HEK293 (cell line): Measurements from ENCODE around the gene RPL13A.
A peak's percentile ranks its signal among the peaks of the same experiment; 100 is the strongest.

Experiments
- GLIS2 ChIP-seq: fragments of 450-650 bp; formaldehyde crosslinking; IDR thresholded peaks from 2 replicates; pipeline ENCODE4 v1.5.1; 2016; ENCODE audit warnings: missing biosample characterization, missing genetic modification characterization
- HIC1 ChIP-seq: fragments of 450-650 bp; formaldehyde crosslinking; IDR thresholded peaks from 2 replicates; pipeline ENCODE4 v1.5.1; 2016; ENCODE audit warnings: missing biosample characterization, missing genetic modification characterization
- HOXA7 ChIP-seq: sonication (generic); formaldehyde crosslinking; IDR thresholded peaks from 2 replicates; pipeline ENCODE4 v1.8.1; 2022; ENCODE audit warnings: missing genetic modification reagents, borderline replicate concordance
- HOXD13 ChIP-seq: sonication (generic); formaldehyde crosslinking; IDR thresholded peaks from 2 replicates; pipeline ENCODE4 v1.8.0; 2022; ENCODE audit warnings: missing genetic modification reagents, borderline replicate concordance
- INSM2 ChIP-seq: fragments of 450-650 bp; formaldehyde crosslinking; IDR thresholded peaks from 2 replicates; pipeline ENCODE4 v1.5.1; 2016; ENCODE audit warnings: missing biosample characterization, missing genetic modification characterization
- KLF17 ChIP-seq: fragments of 450-650 bp; formaldehyde crosslinking; IDR thresholded peaks from 2 replicates; pipeline ENCODE4 v1.5.1; 2016; ENCODE audit warnings: missing biosample characterization, missing genetic modification characterization
- KLF8 ChIP-seq: fragments of 450-650 bp; formaldehyde crosslinking; IDR thresholded peaks from 2 replicates; pipeline ENCODE4 v1.5.1; 2016; ENCODE audit warnings: missing biosample characterization, missing genetic modification characterization
- MEIS1 ChIP-seq: sonication (generic); formaldehyde crosslinking; IDR thresholded peaks from 2 replicates; pipeline ENCODE4 v1.8.1; 2022; ENCODE audit warnings: missing genetic modification reagents, mild to moderate bottlenecking, borderline replicate concordance
- PATZ1 ChIP-seq: fragments of 450-650 bp; formaldehyde crosslinking; IDR thresholded peaks from 2 replicates; pipeline ENCODE4 v1.5.1; 2016; ENCODE audit warnings: missing biosample characterization, missing genetic modification characterization
- ZBTB44 ChIP-seq: fragments of 450-650 bp; IDR thresholded peaks from 2 replicates; pipeline ENCODE4 v1.5.1; 2018; ENCODE audit warnings: missing biosample characterization, mild to moderate bottlenecking, missing genetic modification characterization
- ZFHX2 ChIP-seq: fragments of 450-650 bp; formaldehyde crosslinking; conservative IDR thresholded peaks from 2 replicates; pipeline ENCODE4 v1.5.1; 2016; ENCODE audit warnings: missing biosample characterization, missing genetic modification characterization
- ZNF16 ChIP-seq: fragments of 450-650 bp; formaldehyde crosslinking; IDR thresholded peaks from 2 replicates; pipeline ENCODE4 v1.5.1; 2016; ENCODE audit warnings: low read depth, missing biosample characterization, missing genetic modification characterization
- ZNF169 ChIP-seq: fragments of 450-650 bp; formaldehyde crosslinking; IDR thresholded peaks from 2 replicates; pipeline ENCODE4 v1.5.1; 2016; ENCODE audit warnings: missing biosample characterization, missing genetic modification characterization
- ZNF2 ChIP-seq: fragments of 450-650 bp; formaldehyde crosslinking; IDR thresholded peaks from 2 replicates; pipeline ENCODE4 v1.5.1; 2016; ENCODE audit warnings: missing biosample characterization, missing genetic modification characterization
- ZNF214 ChIP-seq: fragments of 450-650 bp; formaldehyde crosslinking; IDR thresholded peaks from 2 replicates; pipeline ENCODE4 v1.5.1; 2017; ENCODE audit warnings: missing biosample characterization, mild to moderate bottlenecking, missing genetic modification characterization, borderline replicate concordance
- ZNF324 ChIP-seq: fragments of 450-650 bp; formaldehyde crosslinking; IDR thresholded peaks from 2 replicates; pipeline ENCODE4 v1.5.1; 2016; ENCODE audit warnings: missing biosample characterization, missing genetic modification characterization
- ZNF341 ChIP-seq: fragments of 450-650 bp; formaldehyde crosslinking; IDR thresholded peaks from 2 replicates; pipeline ENCODE4; 2016; ENCODE audit warnings: low read depth, missing biosample characterization, missing genetic modification characterization
- ZNF555 ChIP-seq: fragments of 450-650 bp; formaldehyde crosslinking; conservative IDR thresholded peaks from 2 replicates; pipeline ENCODE4 v1.5.1; 2017; ENCODE audit warnings: missing biosample characterization, mild to moderate bottlenecking, missing genetic modification characterization, inconsistent platforms
- ZNF571 ChIP-seq: fragments of 450-650 bp; formaldehyde crosslinking; IDR thresholded peaks from 2 replicates; pipeline ENCODE4 v1.5.0; 2017; ENCODE audit warnings: missing biosample characterization, missing genetic modification characterization
- ZNF645 ChIP-seq: fragments of 450-650 bp; formaldehyde crosslinking; IDR thresholded peaks from 2 replicates; pipeline ENCODE4; 2016; ENCODE audit warnings: missing biosample characterization, missing genetic modification characterization
- ZNF692 ChIP-seq: fragments of 450-650 bp; formaldehyde crosslinking; IDR thresholded peaks from 2 replicates; pipeline ENCODE4 v1.5.1; 2016; ENCODE audit warnings: missing biosample characterization, missing genetic modification characterization
- ZNF701 ChIP-seq: fragments of 450-650 bp; formaldehyde crosslinking; IDR thresholded peaks from 2 replicates; pipeline ENCODE4 v1.5.1; 2016; ENCODE audit warnings: missing biosample characterization, missing genetic modification characterization
- ZNF707 ChIP-seq: fragments of 450-650 bp; formaldehyde crosslinking; IDR thresholded peaks from 2 replicates; pipeline ENCODE4 v1.5.1; 2016; ENCODE audit warnings: missing biosample characterization, missing genetic modification characterization
- ZNF792 ChIP-seq: fragments of 450-650 bp; formaldehyde crosslinking; IDR thresholded peaks from 2 replicates; pipeline ENCODE4 v1.5.1; 2016; ENCODE audit warnings: missing biosample characterization, missing genetic modification characterization
- ZSCAN16 ChIP-seq: fragments of 450-650 bp; formaldehyde crosslinking; IDR thresholded peaks from 2 replicates; pipeline ENCODE4 v1.5.1; 2016; ENCODE audit warnings: missing biosample characterization, missing genetic modification characterization
- ZXDB ChIP-seq: fragments of 450-650 bp; formaldehyde crosslinking; IDR thresholded peaks from 2 replicates; pipeline ENCODE4 v1.5.1; 2016; ENCODE audit warnings: missing biosample characterization, missing genetic modification characterization

Gene RPL13A

GRCh38 chr19:49473868-49474541, 13.4 kb upstream of the RPL13A start, which contains the start of gene FLT3LG (continued):
- TF ChIP-seq ZNF692 (tag by site-specific recombination) (peak; percentile 92), KLF17 (tag by site-specific recombination) (no peak), ZNF16 (tag by site-specific recombination) (no peak), ZXDB (tag by site-specific recombination) (peak; percentile 69), ZNF341 (no peak), GLIS2 (tag by site-specific recombination) (peak; percentile 90), ZNF169 (tag by site-specific recombination) (no peak), HOXA7 (CRISPR knock-in tag) (no peak), PATZ1 (tag by site-specific recombination) (peak; percentile 98), ZNF645 (no peak), ZBTB44 (peak; percentile 35; the same call in 1 of the 2 replicates), ZSCAN16 (tag by site-specific recombination) (no peak), INSM2 (tag by site-specific recombination) (no peak), ZNF707 (tag by site-specific recombination) (no peak), ZNF214 (tag by site-specific recombination) (no peak), ZNF571 (tag by site-specific recombination) (no peak), ZNF555 (tag by site-specific recombination) (no peak), ZFHX2 (tag by site-specific recombination) (peak; percentile 46; the same call in 1 of the 2 replicates), HOXD13 (CRISPR knock-in tag) (no peak), ZNF792 (tag by site-specific recombination) (no peak), HIC1 (tag by site-specific recombination) (peak; percentile 62), KLF8 (tag by site-specific recombination) (peak; percentile 81), ZNF324 (tag by site-specific recombination) (peak; percentile 66; the same call in 1 of the 2 replicates), ZNF701 (tag by site-specific recombination) (no peak), MEIS1 (CRISPR knock-in tag) (no peak), ZNF2 (peak; percentile 82; the same call in 1 of the 2 replicates)
